Measurements from ENCODE around the gene KCNT2.

Gene KCNT2

DNA sequence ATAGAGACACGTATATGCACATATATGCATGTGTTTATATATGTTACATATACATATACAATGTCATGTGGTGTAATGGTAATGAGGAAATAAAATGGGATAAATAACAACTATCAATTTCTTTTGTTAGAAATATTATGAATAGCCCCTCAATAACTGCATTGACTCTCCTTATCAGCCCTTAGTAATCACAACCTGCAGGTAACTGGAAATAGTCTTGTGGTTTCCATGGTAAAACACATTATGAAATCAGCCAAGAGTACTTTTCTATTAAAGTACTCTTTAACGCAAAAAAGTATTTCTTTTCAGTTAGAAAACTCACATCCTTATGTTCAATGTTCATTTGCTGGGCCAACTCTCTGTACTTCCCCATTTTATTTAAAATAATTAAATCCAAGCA lies 105.8 kb downstream of the KCNT2 start:
- Histone ChIP-seq H3K27me3 (ENCODE audit: insufficient read depth, low read length) (no peaks in the 10 kb centered on the region), H3K36me3 (ENCODE audit: insufficient read depth, low read depth, low read length) (no peaks in the 10 kb centered on the region), H3K9ac (ENCODE audit: low read depth, low read length) (no peak overlapping the region), H3K27ac (ENCODE audit: low read length) (no peak overlapping the region), H3K4me1 (ENCODE audit: insufficient read depth, low read length) (peaks cover 6% of the 10 kb centered on the region; the same call in 1 of the 2 replicates), H3K4me3 (ENCODE audit: low read length) (no peak overlapping the region), H3K9me3 (ENCODE audit: insufficient read depth, low read depth, low read length) (no peaks in the 10 kb centered on the region)

- H3K9me3 ChIP-seq (ENCODE audit: insufficient read depth, low read depth, low read length) = no peaks in the 10 kb centered on the region
- no peak overlapping the region for H3K4me3 ChIP-seq (ENCODE audit: low read length)
- no peaks in the 10 kb centered on the region for H3K36me3 ChIP-seq (ENCODE audit: insufficient read depth, low read depth, low read length)
- H3K9ac ChIP-seq (ENCODE audit: low read depth, low read length) = no peak overlapping the region
- H3K4me1 ChIP-seq (ENCODE audit: insufficient read depth, low read length) = peaks cover 6% of the 10 kb centered on the region; the same call in 1 of the 2 replicates
- no peaks in the 10 kb centered on the region for H3K27me3 ChIP-seq (ENCODE audit: insufficient read depth, low read length)
- no peak overlapping the region for H3K27ac ChIP-seq (ENCODE audit: low read length)
These were observed 106.3 kb downstream of the KCNT2 start for GRCh38 chr1:196501760-196502428.

DNA sequence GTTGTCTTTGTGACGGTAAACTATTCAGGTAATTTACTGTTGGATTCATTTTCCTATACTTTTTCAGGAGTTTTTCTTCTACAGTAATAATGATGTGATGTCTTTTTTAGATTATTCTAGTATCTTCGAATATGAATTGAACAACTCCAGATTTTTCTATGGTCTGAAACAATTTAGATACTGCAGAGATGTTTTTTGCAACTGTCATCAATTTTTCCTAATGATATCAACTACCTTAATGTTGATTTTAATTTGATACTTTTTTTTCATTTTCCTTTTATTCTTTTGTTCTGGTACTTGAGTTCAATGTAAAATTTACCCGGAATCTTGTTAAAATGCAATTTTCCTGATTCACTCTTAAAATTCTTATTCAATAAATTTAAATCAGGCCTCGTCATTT lies 110.4 kb downstream of the KCNT2 start:
- Histone ChIP-seq H3K4me1 (ENCODE audit: insufficient read depth, low read length) (peaks cover 6% of the 10 kb centered on the region; the same call in 1 of the 2 replicates), H3K27me3 (ENCODE audit: insufficient read depth, low read length) (no peaks in the 10 kb centered on the region), H3K9ac (ENCODE audit: low read depth, low read length) (no peak overlapping the region), H3K27ac (ENCODE audit: low read length) (no peak overlapping the region), H3K4me3 (ENCODE audit: low read length) (no peak overlapping the region), H3K9me3 (ENCODE audit: insufficient read depth, low read depth, low read length) (no peaks in the 10 kb centered on the region), H3K36me3 (ENCODE audit: insufficient read depth, low read depth, low read length) (no peaks in the 10 kb centered on the region)

DNA sequence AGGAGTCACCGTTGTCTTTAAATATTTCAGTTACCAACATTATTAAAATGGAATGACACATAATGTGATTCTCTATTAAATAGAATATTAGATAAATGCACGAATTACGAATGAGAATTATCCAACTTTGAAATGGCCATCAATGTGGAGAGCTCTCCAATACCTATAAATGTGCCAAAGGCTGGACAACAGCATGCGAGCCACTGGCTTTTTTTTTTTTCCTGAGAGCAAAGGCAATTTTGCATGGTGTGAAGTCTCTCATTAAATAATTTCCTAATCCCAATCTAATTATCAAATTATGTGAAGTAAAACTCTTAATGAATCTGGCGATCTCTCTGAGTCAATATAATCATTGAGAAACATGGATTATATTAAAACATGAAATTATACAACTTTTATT lies 113.5 kb downstream of the KCNT2 start:
- H3K4me1 ChIP-seq (ENCODE audit: insufficient read depth, low read length) = peaks cover 6% of the 10 kb centered on the region; the same call in 1 of the 2 replicates
- no peaks in the 10 kb centered on the region for H3K9me3 ChIP-seq (ENCODE audit: insufficient read depth, low read depth, low read length)
- H3K27ac ChIP-seq (ENCODE audit: low read length) = no peak overlapping the region
- H3K36me3 ChIP-seq (ENCODE audit: insufficient read depth, low read depth, low read length) = peaks cover 12% of the 10 kb centered on the region
- no peaks in the 10 kb centered on the region for H3K27me3 ChIP-seq (ENCODE audit: insufficient read depth, low read length)
- H3K9ac ChIP-seq (ENCODE audit: low read depth, low read length) = no peak overlapping the region
- no peak overlapping the region for H3K4me3 ChIP-seq (ENCODE audit: low read length)

DNA sequence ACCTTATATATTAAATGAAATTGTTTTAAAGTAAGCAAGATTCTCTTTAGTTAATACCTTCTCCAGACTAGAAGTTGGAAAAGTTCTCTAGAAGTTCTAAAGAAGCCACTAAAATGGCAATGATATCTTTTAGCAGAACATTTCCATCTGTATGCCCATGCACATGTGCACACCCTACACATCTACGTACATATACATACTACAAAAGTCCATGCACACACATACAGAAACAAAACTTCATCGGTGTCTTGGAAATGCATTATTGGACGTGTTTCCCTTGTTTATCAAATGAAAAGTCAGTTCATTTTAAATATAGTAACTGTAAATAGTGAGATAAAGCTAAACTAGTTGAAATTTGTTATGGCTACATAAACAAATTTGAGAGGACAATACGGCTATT lies 114.4 kb downstream of the KCNT2 start:
- no peak overlapping the region for H3K4me3 ChIP-seq (ENCODE audit: low read length)
- H3K9me3 ChIP-seq (ENCODE audit: insufficient read depth, low read depth, low read length) = no peaks in the 10 kb centered on the region
- H3K4me1 ChIP-seq (ENCODE audit: insufficient read depth, low read length) = peaks cover 6% of the 10 kb centered on the region; the same call in 1 of the 2 replicates
- H3K27me3 ChIP-seq (ENCODE audit: insufficient read depth, low read length) = no peaks in the 10 kb centered on the region
- H3K36me3 ChIP-seq (ENCODE audit: insufficient read depth, low read depth, low read length) = peaks cover 21% of the 10 kb centered on the region
- no peak overlapping the region for H3K27ac ChIP-seq (ENCODE audit: low read length)
- H3K9ac ChIP-seq (ENCODE audit: low read depth, low read length) = no peak overlapping the region

GRCh38 chr1:196488579-196488978 lies 119.7 kb downstream of the KCNT2 start:
- Histone ChIP-seq H3K4me3 (ENCODE audit: low read length) (no peak overlapping the region), H3K9me3 (ENCODE audit: insufficient read depth, low read depth, low read length) (no peaks in the 10 kb centered on the region), H3K9ac (ENCODE audit: low read depth, low read length) (no peak overlapping the region), H3K4me1 (ENCODE audit: insufficient read depth, low read length) (no peaks in the 10 kb centered on the region), H3K36me3 (ENCODE audit: insufficient read depth, low read depth, low read length) (peaks cover 26% of the 10 kb centered on the region), H3K27ac (ENCODE audit: low read length) (no peak overlapping the region), H3K27me3 (ENCODE audit: insufficient read depth, low read length) (no peaks in the 10 kb centered on the region)

DNA sequence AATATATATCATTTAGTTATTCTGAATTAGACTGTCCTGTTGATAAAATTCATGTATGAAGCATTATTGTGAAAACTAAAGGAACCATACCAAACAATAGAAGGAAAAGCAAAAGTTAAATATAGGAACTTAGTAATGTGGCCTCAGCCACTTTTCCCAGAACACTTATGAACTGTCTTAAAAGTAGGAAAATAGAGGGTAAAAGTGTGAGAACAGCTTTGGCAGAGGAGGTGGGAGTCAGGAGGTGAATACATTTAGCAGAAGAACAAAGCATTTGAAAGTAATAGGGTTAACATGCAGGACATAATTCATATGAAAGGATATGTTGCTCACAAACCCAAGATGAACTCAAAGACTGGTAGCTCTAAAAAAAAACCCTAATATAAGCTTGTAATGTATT lies 121.9 kb downstream of the KCNT2 start:
- no peak overlapping the region for H3K27ac ChIP-seq (ENCODE audit: low read length)
- H3K9me3 ChIP-seq (ENCODE audit: insufficient read depth, low read depth, low read length) = no peaks in the 10 kb centered on the region
- H3K9ac ChIP-seq (ENCODE audit: low read depth, low read length) = no peak overlapping the region
- H3K27me3 ChIP-seq (ENCODE audit: insufficient read depth, low read length) = no peaks in the 10 kb centered on the region
- H3K4me3 ChIP-seq (ENCODE audit: low read length) = no peak overlapping the region
- H3K4me1 ChIP-seq (ENCODE audit: insufficient read depth, low read length) = no peaks in the 10 kb centered on the region
- H3K36me3 ChIP-seq (ENCODE audit: insufficient read depth, low read depth, low read length) = peaks cover 23% of the 10 kb centered on the region

DNA sequence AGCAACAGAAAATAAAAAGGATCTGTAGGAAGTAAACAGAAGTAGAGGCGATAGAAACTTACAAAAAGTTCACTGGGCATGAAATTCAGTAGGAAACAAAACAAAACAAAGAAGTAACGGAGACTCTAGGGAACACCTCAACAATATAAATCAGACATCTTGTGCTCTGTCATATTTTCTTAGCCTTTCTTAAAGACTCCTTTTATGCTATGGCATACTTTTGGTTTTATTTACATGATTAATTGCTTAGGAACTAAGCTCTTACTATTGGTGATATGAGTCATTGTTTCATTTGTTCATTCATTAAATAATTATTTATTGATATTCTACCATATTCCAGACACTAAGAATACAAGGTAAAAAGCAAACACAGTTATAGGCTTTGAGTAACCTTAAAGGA lies 126.6 kb downstream of the KCNT2 start:
- Histone ChIP-seq H3K27ac (ENCODE audit: low read length) (no peak overlapping the region), H3K9me3 (ENCODE audit: insufficient read depth, low read depth, low read length) (no peaks in the 10 kb centered on the region), H3K27me3 (ENCODE audit: insufficient read depth, low read length) (no peaks in the 10 kb centered on the region), H3K9ac (ENCODE audit: low read depth, low read length) (no peak overlapping the region), H3K4me3 (ENCODE audit: low read length) (no peak overlapping the region), H3K36me3 (ENCODE audit: insufficient read depth, low read depth, low read length) (peaks cover 11% of the 10 kb centered on the region; the same call in 1 of the 2 replicates), H3K4me1 (ENCODE audit: insufficient read depth, low read length) (no peaks in the 10 kb centered on the region)

- Histone ChIP-seq H3K27ac (ENCODE audit: low read length) (no peak overlapping the region), H3K36me3 (ENCODE audit: insufficient read depth, low read depth, low read length) (peaks cover 11% of the 10 kb centered on the region; the same call in 1 of the 2 replicates), H3K4me3 (ENCODE audit: low read length) (no peak overlapping the region), H3K27me3 (ENCODE audit: insufficient read depth, low read length) (no peaks in the 10 kb centered on the region), H3K9me3 (ENCODE audit: insufficient read depth, low read depth, low read length) (no peaks in the 10 kb centered on the region), H3K9ac (ENCODE audit: low read depth, low read length) (no peak overlapping the region), H3K4me1 (ENCODE audit: insufficient read depth, low read length) (no peaks in the 10 kb centered on the region)
These were observed 131.0 kb downstream of the KCNT2 start for GRCh38 chr1:196477262-196477661.

GRCh38 chr1:196467230-196467925 lies 140.9 kb downstream of the KCNT2 start:
- H3K4me3 ChIP-seq (ENCODE audit: low read length) = no peak overlapping the region
- no peak overlapping the region for H3K27ac ChIP-seq (ENCODE audit: low read length)
- H3K4me1 ChIP-seq (ENCODE audit: insufficient read depth, low read length) = no peaks in the 10 kb centered on the region
- H3K9me3 ChIP-seq (ENCODE audit: insufficient read depth, low read depth, low read length) = no peaks in the 10 kb centered on the region
- peaks cover 28% of the 10 kb centered on the region; the same call in 1 of the 2 replicates for H3K36me3 ChIP-seq (ENCODE audit: insufficient read depth, low read depth, low read length)
- H3K27me3 ChIP-seq (ENCODE audit: insufficient read depth, low read length) = no peaks in the 10 kb centered on the region
- H3K9ac ChIP-seq (ENCODE audit: low read depth, low read length) = no peak overlapping the region

GRCh38 chr1:196466654-196467053 lies 141.6 kb downstream of the KCNT2 start:
- H3K9me3 ChIP-seq (ENCODE audit: insufficient read depth, low read depth, low read length) = no peaks in the 10 kb centered on the region
- peaks cover 28% of the 10 kb centered on the region; the same call in 1 of the 2 replicates for H3K36me3 ChIP-seq (ENCODE audit: insufficient read depth, low read depth, low read length)
- no peak overlapping the region for H3K4me3 ChIP-seq (ENCODE audit: low read length)
- H3K9ac ChIP-seq (ENCODE audit: low read depth, low read length) = no peak overlapping the region
- no peaks in the 10 kb centered on the region for H3K27me3 ChIP-seq (ENCODE audit: insufficient read depth, low read length)
- H3K4me1 ChIP-seq (ENCODE audit: insufficient read depth, low read length) = no peaks in the 10 kb centered on the region
- H3K27ac ChIP-seq (ENCODE audit: low read length) = no peak overlapping the region

- no peak overlapping the region for H3K27ac ChIP-seq (ENCODE audit: low read length)
- no peak overlapping the region for H3K4me3 ChIP-seq (ENCODE audit: low read length)
- no peaks in the 10 kb centered on the region for H3K9me3 ChIP-seq (ENCODE audit: insufficient read depth, low read depth, low read length)
These were observed 142.1 kb downstream of the KCNT2 start for GRCh38 chr1:196466166-196466565.

More at GRCh38 chr1:196466166-196466565, 142.1 kb downstream of the KCNT2 start:
- H3K9ac ChIP-seq (ENCODE audit: low read depth, low read length) = no peak overlapping the region
- H3K36me3 ChIP-seq (ENCODE audit: insufficient read depth, low read depth, low read length) = peaks cover 28% of the 10 kb centered on the region; the same call in 1 of the 2 replicates
- no peaks in the 10 kb centered on the region for H3K4me1 ChIP-seq (ENCODE audit: insufficient read depth, low read length)
- H3K27me3 ChIP-seq (ENCODE audit: insufficient read depth, low read length) = no peaks in the 10 kb centered on the region
